SH-SY5Y (cell line): ENCODE measurements around the gene DDX46.

Experiments
- GATA2 ChIP-seq: IDR thresholded peaks from 2 replicates; pipeline ENCODE4 v1.6.1; 2011; ENCODE audit warnings: mild to moderate bottlenecking, low read depth, low read length
- GATA3 ChIP-seq: IDR thresholded peaks from 2 replicates; pipeline ENCODE4 v1.6.1; 2011; ENCODE audit warnings: low read depth, mild to moderate bottlenecking, low read length, moderate library complexity

Gene DDX46, protein sequence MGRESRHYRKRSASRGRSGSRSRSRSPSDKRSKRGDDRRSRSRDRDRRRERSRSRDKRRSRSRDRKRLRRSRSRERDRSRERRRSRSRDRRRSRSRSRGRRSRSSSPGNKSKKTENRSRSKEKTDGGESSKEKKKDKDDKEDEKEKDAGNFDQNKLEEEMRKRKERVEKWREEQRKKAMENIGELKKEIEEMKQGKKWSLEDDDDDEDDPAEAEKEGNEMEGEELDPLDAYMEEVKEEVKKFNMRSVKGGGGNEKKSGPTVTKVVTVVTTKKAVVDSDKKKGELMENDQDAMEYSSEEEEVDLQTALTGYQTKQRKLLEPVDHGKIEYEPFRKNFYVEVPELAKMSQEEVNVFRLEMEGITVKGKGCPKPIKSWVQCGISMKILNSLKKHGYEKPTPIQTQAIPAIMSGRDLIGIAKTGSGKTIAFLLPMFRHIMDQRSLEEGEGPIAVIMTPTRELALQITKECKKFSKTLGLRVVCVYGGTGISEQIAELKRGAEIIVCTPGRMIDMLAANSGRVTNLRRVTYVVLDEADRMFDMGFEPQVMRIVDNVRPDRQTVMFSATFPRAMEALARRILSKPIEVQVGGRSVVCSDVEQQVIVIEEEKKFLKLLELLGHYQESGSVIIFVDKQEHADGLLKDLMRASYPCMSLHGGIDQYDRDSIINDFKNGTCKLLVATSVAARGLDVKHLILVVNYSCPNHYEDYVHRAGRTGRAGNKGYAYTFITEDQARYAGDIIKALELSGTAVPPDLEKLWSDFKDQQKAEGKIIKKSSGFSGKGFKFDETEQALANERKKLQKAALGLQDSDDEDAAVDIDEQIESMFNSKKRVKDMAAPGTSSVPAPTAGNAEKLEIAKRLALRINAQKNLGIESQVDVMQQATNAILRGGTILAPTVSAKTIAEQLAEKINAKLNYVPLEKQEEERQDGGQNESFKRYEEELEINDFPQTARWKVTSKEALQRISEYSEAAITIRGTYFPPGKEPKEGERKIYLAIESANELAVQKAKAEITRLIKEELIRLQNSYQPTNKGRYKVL

DNA sequence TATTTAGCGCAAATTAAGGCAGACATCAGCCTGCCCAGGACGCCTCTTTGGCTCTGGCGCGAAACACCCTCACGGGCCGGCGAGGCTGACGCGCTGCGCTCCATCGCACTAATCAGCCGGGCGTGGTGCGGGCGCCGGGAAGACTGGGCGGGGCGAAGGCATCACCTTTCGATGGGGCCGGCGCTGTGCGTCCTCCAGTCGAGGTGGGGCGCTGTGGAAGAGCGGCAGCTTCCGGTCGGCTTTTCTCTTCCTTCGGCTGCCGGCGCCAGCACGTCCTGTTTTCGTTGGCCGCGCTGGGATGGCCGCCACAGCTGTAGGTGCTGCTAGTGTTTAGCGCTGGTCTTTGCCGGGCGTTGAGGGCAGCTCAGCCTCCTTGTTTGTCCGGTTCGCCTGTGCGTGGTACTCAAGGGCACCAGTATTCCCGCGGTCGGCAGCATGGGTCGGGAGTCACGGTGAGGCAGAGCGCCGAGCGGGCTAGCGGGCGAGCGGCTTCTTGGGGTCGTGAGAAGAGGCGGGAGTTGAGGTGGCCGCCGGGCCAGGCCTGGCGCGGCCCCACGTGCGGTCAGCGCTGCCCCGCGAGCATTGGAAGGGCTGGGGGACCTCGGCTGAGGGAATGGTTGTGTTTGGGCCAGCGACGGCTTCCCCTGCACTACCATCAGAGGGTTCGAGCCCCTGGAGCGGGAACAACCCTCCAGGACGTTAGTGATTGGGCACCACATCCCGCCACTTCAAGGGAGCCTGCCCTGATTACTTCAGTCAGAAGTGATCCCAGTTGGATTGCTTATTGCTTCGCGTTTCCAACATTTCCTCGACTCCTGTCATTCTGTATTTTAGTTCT lies at the start of gene DDX46:
Gene DDX46 (plus strand): TSS at position 276 of the 838 bp plus-strand sequence. CDS start 160 bp downstream, at position 436.
- TF ChIP-seq GATA2 (peak; percentile 11; the same call in 1 of the 2 replicates), GATA3 (no peak)

DNA sequence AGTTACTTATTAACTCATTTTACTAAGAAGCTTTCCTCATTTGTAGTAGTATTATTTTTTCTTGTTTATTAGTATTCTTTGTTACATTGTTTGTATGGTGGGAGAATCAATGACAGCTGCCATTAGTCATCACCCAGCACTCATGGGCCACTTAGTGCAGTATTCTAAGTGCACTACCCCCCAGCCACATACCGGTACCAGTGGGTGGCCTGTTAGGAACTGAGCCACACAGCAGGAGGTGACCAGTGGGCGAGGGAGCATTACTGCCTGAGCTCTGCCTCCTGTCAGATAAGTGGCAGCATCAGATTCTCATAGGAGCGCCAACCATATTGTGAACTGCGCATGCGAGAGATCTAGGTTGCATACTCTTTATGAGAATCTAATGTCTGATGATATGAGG lies 44.5 kb upstream of the DDX46 start:
- TF ChIP-seq GATA3 (no peak), GATA2 (no peak)

DNA sequence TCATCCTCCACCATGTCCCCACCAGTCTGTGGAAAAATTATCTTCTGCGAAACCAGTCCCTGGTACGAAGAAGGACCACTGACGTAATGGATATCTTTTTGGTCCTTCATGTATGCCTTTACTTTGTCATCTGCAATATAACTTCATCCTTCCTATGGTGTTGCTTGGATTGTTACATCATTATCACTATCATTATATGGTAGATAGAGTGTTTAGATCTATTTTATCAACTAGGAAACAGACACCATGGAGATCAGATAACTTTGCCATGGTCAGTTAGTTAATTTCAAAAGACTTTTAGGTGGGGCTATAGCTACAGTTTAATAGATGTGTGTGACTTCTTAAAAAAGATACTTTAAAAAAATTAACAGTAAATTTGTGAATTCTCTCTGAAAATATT lies 44.0 kb upstream of the DDX46 start:
- TF ChIP-seq GATA3 (no peak), GATA2 (no peak)

DNA sequence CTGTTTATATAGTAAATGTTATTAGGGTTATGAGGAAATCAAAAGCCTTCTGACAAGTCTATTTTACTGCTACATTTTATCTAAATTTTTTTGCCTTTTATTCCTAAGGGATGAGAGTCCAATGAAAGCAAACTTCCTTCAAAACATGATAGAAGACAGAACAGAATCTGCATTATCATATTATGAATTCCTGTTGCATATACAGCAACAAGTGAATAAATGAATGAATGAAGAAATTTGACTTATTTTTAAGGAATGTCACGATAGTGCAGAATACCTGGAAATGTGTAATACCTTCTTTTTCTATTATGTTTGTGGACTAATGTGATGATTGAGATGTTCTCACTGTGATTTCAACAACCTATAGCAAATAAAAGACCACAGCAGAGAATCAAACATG lies 33.7 kb upstream of the DDX46 start:
- TF ChIP-seq GATA3 (no peak), GATA2 (no peak)

DNA sequence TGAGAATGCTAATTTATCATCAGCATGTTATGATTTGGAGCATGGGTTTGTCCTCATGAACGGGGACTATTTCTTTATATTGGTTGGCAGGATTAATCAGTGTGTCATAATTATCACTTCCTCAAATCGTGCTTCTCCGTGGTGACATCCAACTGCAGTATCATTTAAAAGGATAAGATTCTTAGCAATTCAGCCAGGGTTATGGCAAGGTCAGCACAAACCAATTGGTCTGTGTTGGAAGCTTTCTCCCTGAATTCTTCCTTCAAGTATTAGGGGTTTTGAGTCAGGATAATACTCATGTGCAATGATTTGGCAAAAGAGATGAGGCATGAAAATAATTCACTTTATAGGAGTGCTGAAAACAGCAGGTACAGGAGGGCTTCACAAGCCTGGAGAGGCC lies 25.8 kb upstream of the DDX46 start:
- no peak for TF ChIP-seq GATA2
- no peak for TF ChIP-seq GATA3

DNA sequence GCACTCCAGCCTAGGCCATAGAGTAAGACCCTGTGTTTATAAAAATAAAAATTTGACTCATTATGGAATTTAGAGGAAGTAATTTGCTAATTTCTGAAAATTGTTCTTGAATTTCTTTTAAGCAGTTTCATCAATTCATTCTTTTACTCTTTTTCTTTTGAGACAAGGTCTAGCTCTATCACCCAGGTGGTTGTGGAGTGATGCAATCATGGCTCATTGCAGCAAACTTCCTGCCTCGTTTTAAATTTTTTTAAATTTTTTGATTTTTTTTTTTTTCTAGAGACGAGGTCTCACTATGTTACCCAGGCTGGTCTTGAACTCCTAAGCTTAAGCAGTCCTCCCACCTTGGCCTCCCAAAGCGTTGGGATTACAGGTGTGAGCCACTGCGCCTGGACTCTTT lies 23.3 kb upstream of the DDX46 start:
- TF ChIP-seq GATA2 (no peak), GATA3 (no peak)

DNA sequence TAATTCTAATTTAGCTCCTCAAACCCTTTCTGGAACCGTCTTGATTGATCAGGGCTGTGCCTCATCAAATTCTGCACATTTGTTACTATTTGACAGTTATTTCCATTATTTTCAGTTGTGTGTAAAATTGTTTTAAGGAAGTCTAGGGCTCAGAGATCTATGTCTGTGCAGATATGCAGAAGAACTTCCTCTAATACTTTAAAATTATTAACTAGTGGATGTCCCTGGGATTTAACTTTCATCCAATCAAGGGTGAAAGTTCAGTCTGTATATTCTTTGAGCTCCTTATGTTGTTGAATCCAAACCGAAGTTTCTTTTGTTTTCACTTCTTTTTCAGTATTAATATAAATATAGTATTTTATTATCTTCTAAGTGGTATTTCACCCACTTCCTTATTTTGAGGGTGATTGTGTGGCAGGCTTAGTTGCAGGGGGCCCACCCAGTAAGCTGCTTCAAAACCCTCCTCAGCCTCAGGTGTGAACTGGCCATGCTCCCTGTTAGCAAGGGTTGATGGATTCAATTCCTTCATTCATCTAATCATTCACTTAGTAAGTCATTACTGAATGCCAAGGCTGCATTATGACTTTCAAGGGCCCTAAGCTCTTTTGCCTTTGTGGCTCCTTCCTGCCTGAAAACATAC lies 22.3 kb upstream of the DDX46 start:
- TF ChIP-seq GATA3 (no peak), GATA2 (no peak)

DNA sequence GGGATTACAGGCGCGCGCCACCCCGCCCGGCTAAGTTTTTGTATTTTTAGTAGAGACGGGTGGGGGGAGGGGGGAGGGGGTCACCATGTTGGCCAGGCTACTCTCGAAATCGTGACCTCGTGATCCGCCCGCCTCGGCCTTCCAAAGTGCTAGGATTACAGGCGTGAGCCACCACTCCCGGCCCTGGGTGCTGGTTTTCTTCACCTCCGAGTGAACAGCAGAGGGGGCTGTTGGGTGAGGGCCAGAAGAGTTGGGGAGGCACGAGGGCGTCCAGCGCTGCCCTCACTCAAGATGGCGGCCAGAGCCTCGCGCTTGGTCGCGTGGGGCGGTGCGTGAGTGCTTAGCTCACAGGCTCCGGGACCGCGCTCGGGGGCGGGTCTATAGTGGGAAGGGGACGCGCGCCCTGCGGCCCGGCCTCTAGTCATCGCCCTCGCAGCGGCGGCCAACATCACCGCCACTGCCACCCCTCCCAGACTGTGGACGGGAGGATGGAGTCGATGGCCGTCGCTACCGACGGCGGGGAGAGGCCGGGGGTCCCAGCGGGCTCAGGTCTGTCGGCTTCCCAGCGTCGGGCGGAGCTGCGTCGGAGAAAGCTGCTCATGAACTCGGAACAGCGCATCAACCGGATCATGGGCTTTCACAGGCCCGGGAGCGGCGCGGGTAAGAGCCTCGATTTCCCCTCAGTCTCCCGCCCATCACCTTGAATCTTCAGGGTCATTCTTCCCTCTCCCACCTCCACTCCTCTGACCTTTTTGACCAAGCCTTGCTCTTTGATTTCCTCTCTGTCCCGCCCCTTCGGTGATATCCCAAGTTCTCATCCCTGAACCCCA lies 20.2 kb upstream of the DDX46 start, which contains the start of gene CAMLG:
Gene CAMLG (plus strand): TSS at position 416 of the 830 bp plus-strand sequence. CDS start 73 bp downstream, at position 489.
- TF ChIP-seq GATA3 (no peak), GATA2 (no peak)

DNA sequence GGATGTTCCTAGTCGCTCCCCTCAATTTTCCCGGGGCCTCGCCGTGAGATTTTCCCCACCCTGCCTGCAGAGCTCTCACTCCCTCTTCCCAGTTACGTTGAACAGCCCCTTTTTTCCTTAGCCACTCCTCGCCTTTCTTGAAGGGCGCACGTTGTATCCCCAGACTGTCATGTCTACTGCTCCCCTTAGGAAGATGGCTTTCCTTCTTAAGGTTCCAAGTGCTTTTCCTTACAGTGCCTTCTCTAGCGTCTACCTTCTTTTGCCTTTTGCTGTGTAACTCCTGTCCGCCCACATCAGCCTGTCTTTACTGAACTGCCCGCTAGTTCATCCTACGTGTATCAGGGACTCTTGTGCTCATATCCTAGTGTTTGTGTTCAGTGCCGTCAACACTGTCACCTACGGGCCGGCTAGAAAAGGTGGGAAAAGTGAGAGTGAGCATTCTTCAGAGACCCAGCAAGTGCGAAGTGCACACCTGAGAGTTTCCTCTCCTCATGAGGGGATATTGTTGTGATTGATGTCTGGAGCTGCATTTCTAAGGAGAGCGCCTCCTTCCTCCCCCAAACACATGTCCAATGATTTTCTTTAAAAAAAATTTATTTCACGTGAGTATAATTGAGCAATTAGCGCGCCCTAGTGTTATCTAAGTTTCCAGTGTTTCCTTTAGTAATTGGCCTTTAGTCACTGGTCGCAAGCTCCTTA lies 19.5 kb upstream of the DDX46 start:
- no peak for TF ChIP-seq GATA3
- no peak for TF ChIP-seq GATA2

DNA sequence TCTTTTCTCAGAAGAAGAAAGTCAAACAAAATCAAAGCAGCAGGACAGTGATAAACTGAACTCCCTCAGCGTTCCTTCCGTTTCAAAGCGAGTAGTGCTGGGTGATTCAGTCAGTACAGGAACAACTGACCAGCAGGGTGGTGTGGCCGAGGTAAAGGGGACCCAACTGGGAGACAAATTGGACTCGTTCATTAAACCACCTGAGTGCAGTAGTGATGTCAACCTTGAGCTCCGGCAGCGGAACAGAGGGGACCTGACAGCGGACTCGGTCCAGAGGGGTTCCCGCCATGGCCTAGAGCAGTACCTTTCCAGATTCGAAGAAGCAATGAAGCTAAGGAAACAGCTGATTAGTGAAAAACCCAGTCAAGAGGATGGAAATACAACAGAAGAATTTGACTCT lies 17.5 kb upstream of the DDX46 start:
- no peak for TF ChIP-seq GATA3
- TF ChIP-seq GATA2, result no peak

DNA sequence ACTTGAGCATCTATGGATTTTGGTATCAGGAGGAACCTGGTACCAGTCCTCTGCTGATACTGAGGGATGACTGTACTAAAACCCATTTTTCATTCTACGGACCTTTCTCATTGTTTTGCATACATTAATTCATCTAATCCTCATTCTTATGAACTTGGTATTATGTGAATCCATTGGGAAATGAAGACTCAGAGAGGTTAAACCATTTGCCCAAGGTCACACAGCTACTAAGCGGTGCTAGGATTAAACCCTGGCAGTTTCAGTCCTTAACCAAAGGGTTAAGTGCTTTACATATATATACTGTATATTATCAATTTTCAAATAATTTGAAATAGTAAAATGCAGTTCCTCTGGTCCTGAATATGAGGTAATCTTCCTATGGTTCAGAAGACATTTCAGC lies 16.4 kb upstream of the DDX46 start:
- TF ChIP-seq GATA3 (no peak), GATA2 (no peak)

DNA sequence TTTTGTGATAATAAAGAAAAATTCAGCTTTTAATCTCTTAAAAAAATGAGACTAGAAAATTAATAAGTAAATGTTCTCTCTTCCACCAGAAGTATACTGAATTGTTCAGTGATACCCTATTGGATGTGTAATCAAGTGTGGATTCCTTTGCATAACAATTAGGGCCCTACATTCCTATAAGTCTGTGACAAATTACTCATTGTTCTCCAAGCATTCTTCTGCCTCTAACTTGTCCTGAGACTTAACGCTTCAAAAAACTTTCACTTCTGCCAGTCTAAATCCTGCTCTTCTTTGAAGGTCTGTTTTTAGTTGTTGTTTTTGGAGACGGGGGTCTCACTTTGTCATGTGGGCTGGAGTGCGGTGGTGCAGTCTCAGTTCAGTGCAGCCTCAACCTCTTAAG lies 9.2 kb upstream of the DDX46 start:
- no peak for TF ChIP-seq GATA2
- TF ChIP-seq GATA3, result no peak
